GM12874 (cell line): Measurements from ENCODE around the gene RPS6KB2.

Source experiments
- TF ChIP-seq, protein P1 (sequence below): IDR thresholded peaks from 2 replicates; pipeline ENCODE4 v1.5.1; 2011; ENCODE audit warnings: low read depth, mild to moderate bottlenecking, control low read depth, low read length, moderate library complexity; ENCODE audit not compliant: insufficient read depth

Gene RPS6KB2

DNA sequence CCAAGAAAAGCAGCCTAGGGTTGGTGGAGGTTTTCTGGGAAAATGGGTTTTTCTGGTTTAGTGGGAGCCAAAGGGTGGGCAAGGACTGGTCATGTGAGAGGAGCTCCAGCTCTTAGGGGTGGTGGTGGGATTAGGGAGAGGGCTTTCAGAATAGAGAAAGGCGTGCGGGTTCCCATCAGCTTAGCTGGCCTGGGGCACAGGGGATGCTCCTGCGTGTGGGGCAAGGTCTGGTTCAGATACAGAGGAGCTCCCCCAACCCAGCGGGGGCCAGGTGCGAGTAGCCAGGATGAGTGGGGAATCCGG is 40.1 kb downstream of the RPS6KB2 start:
- TF ChIP-seq, protein P1, sequence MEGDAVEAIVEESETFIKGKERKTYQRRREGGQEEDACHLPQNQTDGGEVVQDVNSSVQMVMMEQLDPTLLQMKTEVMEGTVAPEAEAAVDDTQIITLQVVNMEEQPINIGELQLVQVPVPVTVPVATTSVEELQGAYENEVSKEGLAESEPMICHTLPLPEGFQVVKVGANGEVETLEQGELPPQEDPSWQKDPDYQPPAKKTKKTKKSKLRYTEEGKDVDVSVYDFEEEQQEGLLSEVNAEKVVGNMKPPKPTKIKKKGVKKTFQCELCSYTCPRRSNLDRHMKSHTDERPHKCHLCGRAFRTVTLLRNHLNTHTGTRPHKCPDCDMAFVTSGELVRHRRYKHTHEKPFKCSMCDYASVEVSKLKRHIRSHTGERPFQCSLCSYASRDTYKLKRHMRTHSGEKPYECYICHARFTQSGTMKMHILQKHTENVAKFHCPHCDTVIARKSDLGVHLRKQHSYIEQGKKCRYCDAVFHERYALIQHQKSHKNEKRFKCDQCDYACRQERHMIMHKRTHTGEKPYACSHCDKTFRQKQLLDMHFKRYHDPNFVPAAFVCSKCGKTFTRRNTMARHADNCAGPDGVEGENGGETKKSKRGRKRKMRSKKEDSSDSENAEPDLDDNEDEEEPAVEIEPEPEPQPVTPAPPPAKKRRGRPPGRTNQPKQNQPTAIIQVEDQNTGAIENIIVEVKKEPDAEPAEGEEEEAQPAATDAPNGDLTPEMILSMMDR = no peak

DNA sequence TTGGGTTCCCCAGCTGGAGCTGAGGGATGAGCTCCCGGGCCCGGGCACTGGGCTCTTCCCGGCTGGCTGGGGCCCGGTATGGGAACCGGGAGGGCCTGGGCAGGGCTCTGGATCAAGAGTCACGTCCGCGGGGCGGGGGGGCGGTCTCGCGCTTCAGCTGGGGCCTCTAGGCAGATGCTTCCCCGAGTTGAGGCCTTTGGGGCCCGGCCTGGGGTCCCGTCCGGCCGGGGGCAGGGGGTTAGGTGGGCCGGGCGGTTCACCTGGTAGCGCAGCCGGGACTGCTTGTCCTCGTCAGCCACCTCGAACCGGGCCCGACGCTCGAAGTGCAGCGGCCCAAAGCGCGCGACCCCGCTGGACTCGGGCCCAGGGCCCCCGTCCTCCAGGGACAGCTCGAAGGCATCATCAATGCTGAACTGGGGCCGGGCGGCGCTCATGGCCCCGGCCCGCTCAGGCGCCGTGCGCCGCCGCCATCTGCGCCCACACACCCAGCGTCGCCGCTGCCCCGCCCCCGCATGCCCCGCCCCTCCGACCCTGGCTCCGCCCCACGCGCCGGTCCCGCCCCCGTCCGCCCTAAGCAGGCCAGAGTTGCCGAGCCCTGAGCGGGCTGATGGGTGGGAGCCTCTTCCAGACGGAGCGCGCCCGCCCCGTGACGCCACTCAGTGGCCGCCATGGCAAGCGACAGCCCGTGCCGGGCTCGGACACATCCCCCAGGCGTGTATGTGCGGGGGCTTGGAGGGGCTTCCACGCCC is 40.6 kb downstream of the RPS6KB2 start, which contains the start of gene TMEM134:
Gene TMEM134, minus strand, starts transcription at position 493 of the 749 bp plus-strand sequence. Its CDS starts 59 bp downstream, at position 434.
- TF ChIP-seq, protein P1 = peak; percentile 65

DNA sequence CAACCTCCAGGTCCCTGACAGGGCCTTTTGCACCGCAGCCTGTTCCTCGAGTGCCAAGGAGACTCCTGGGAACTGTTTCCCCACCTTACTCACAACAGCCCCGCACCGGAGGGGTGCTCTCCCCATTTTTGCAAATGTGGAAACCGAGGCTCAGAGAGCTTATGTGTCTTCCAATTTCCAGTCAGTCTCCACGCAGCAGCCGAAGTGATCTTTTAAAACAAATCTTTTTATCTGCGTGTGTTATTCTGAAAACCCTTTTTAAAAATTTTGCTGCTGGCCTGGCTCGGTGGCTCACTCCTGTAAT is 41.2 kb downstream of the RPS6KB2 start:
- TF ChIP-seq, protein P1 = no peak

DNA sequence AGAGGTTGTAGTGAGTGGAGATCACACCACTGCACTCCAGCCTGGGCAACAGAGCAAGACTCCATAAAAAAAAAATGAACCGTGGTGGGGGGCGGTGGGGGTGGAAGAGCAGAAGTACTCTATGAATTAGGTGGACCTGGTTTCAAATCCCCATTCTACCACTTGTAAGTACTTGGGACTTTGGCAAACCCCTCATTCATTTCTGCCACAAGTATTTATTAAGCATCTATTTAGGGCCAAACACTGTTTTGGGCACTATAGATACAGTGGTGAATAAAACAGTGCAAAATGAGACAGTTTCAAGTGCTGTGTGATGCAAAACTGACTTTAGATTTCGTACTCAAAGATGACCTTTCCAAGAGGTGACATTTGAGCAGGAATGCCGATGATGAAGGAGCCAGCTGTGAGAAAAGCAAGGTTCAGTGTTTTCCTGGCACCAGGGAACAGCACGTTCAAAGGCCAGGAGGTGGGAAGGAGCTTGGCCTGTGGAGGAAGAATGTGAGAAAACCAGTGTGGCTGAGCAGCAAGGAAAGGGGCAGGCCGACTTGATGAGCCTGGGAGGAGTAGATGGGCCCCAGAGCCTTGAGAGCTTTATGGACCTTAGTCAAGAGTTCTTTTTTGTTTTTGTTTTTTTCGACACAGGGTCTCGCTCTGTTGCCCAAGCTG is 42.2 kb downstream of the RPS6KB2 start:
- TF ChIP-seq, protein P1 = no peak

DNA sequence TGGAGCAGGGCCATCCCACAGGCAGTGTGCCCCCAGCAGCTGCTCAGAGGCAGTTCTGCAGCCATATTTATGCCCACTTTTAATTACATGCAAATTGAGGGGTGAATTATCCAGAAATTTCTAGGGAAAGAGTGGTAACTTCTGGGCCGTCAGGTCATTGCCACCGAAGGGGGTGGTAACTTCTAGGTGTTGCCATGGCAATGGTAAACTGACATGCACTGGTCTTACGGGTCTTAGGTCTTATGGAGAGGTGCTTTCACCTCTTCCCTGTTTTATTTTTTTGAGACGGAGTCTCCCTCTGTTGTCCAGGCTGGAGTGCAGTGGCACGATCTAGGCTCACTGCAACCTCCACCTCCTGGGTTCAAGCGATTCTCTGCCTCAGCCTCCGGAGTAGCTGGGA is 44.6 kb downstream of the RPS6KB2 start:
- TF ChIP-seq, protein P1 = no peak

DNA sequence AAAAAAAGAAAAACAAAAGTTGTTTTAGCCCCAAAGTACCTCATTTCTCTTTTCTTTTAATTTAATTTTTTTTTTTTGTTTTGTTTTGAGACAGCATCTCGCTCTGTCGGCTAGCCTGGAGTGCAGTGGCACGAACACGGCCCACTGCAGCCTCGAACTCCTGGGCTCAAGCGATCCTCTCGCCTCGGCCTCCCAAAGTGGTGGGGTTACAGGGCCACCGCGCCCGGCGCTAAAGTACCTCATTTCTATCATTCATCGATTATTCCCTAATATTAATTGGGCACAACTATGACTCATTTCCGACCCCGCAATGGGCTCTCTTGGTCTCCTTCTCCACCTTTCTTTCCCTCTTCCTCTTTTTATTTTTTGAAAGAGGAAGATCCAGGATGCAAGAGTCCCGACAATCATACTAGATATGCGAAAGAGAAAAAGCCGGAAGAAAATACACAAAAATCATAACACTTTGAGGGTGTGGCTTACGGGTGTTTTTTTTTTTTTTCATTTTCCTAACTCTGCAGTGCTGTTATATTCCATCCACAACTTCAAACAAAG is 54.1 kb downstream of the RPS6KB2 start:
- TF ChIP-seq, protein P1 = no peak

DNA sequence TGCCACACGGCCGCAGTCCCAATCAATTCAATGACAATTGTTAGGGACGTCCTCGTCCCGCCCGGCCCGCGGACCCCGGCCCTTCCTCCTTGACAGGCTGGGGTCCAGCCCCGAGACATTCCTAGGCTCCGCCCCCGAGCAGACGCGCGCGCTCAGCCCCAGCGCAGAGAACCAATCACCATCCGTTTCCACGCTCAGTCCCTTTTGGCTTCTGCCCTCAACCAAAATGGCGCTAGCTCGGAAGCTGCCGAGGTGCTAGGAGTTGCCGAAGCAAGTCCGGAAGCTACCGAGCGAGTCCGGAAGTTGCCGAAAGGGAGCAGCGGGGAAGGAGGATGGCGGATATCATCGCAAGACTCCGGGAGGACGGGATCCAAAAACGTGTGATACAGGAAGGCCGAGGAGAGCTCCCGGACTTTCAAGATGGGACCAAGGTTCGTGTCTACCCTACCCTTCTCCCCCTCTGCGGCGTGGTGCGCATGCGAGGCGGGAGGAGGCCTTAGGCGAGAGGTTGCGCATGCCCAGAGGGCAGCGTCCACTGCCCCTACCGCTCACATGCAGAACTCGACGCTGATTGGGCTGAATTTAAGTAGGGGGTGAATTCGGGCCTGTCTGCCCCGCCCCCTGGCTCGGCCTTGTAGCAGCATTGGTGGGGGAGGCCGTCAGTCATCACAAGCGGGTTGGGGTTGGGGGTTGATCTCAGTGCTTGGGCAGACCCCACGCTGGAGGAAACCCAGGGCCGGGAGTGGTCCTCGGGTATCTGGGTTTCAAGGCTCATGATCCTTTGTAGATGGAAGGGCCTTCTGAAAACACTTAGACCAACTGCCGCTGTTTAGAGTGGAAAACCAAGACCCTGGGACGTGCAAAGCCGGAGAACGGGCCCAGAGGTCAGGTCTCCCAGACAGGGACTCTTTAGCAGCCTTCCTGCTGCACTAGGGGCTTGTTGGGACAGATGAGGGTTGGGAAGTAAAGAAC is 54.8 kb downstream of the RPS6KB2 start, which contains the start of gene AIP:
Gene AIP, plus strand, starts transcription at position 200 of the 972 bp plus-strand sequence. Its CDS starts 133 bp downstream, at position 333.
- TF ChIP-seq, protein P1 = no peak
